Smooth muscle cell (in vitro differentiated cells): ENCODE data around the gene DRAM1. TPM values are rescaled to one million over a fixed set of nuclear protein-coding genes. Genes with fewer than 3 reads are reported as not detected.

Experiments
- DNase-seq: peaks from one replicate; lab custom pipeline; 2025; ENCODE audit not compliant: unreplicated experiment; lab: John Stamatoyannopoulos, UW
- H2AFZ ChIP-seq: fragments of 200-600 bp; sonication (generic); 2 replicates; pipeline ENCODE4 v1.6.0; 2016; ENCODE audit warnings: antibody characterized with exemption, low read depth, mild to moderate bottlenecking
- H3F3A ChIP-seq: fragments of 200-600 bp; sonication (generic); 2 replicates; pipeline ENCODE4 v1.6.0; 2017; ENCODE audit warnings: antibody characterized with exemption, low read depth
- H3K27ac ChIP-seq: fragments of 200-600 bp; sonication (generic); 2 replicates; pipeline ENCODE4 v1.5.1; 2016; ENCODE audit warnings: low read depth, mild to moderate bottlenecking
- H3K27me3 ChIP-seq: fragments of 200-600 bp; sonication (generic); 2 replicates; pipeline ENCODE4 v1.6.1; 2016; ENCODE audit warnings: low read depth, mild to moderate bottlenecking
- H3K36me3 ChIP-seq: fragments of 200-600 bp; sonication (generic); 2 replicates; pipeline ENCODE4 v1.5.1; 2016; ENCODE audit warnings: low read depth
- H3K4me1 ChIP-seq: fragments of 200-600 bp; sonication (generic); 2 replicates; pipeline ENCODE4 v1.5.1; 2016; ENCODE audit warnings: low read depth
- H3K4me2 ChIP-seq: fragments of 200-600 bp; sonication (generic); 2 replicates; pipeline ENCODE4 v1.6.0; 2016; ENCODE audit warnings: mild to moderate bottlenecking
- H3K4me3 ChIP-seq: fragments of 200-600 bp; sonication (generic); 2 replicates; pipeline ENCODE4 v1.5.1; 2016; ENCODE audit warnings: mild to moderate bottlenecking
- H3K79me2 ChIP-seq: fragments of 200-600 bp; sonication (generic); 2 replicates; pipeline ENCODE4 v1.6.0; 2016; ENCODE audit warnings: low read depth, mild to moderate bottlenecking
- H3K9ac ChIP-seq: fragments of 200-600 bp; sonication (generic); 2 replicates; pipeline ENCODE4 v1.6.0; 2016; ENCODE audit warnings: low read depth
- H3K9me3 ChIP-seq: fragments of 200-600 bp; sonication (generic); replicated peaks from 2 replicates; pipeline ENCODE4 v1.5.1; 2016; ENCODE audit warnings: low read depth
- H4K20me1 ChIP-seq: fragments of 200-600 bp; sonication (generic); 2 replicates; pipeline ENCODE4 v1.6.0; 2016; ENCODE audit warnings: low read depth
- CTCF ChIP-seq: fragments of 200-600 bp; sonication (generic); IDR thresholded peaks from 2 replicates; pipeline ENCODE4 v1.5.1; 2017; ENCODE audit warnings: borderline replicate concordance, mild to moderate bottlenecking, antibody characterized with exemption; ENCODE audit not compliant: insufficient read depth, poor library complexity, severe bottlenecking
- WGBS: methylation state at CpG from one replicate; pipeline ENCODE4 v1.1.7; 2016; ENCODE audit warnings: low lambda C conversion rate; 5-methylcytosine and 5-hydroxymethylcytosine counted together
- polyA plus RNA-seq: library from polyadenylated mRNA; unstranded; fragments of >200 nt; fragmentation: Nextera tagmentation; extraction: Ambion mirVana; gene quantifications from 2 replicates; pipeline ENCODE4 v1.2.1, GENCODE V29; 2016
- small RNA-seq: library from RNA; depleted of rRNA; stranded (forward); fragments of <200 nt; gene quantifications from one replicate; pipeline ENCODE3, GENCODE V24; 2014
- total RNA-seq: library from RNA; depleted of rRNA; stranded (reverse); fragments of >200 nt; gene quantifications from 2 replicates; pipeline ENCODE4 v1.2.3, GENCODE V29; 2014

The DRAM1 gene
- total and polyA plus RNA-seq, 2 experiments from 2014 or later, result 22.7 to 31.2 TPM

- DNase-seq, result no peak
- Histone ChIP-seq H3K4me3 (no peak overlapping the region), H3K4me1 (no peaks in the 10 kb centered on the region), H3K9ac (no peak overlapping the region), H3K27me3 (no peaks in the 10 kb centered on the region), H3K9me3 (no peaks in the 10 kb centered on the region), H4K20me1 (no peaks in the 10 kb centered on the region), H2AFZ (no peak overlapping the region), H3K79me2 (no peaks in the 10 kb centered on the region), H3F3A (no peaks in the 10 kb centered on the region), H3K27ac (no peak overlapping the region), H3K4me2 (no peak overlapping the region), H3K36me3 (no peaks in the 10 kb centered on the region)
- WGBS, result 90% methylated on average over 1 of the region's 1 CpG
- no peak for TF ChIP-seq CTCF
These were observed 89.1 kb downstream of the DRAM1 start for GRCh38 chr12:101966496-101966895.

GRCh38 chr12:101967506-101967905 lies 90.1 kb downstream of the DRAM1 start:
- Histone ChIP-seq H3K4me1 (no peaks in the 10 kb centered on the region), H3K4me3 (no peak overlapping the region), H2AFZ (no peak overlapping the region), H3K9ac (no peak overlapping the region), H4K20me1 (no peaks in the 10 kb centered on the region), H3K27me3 (no peaks in the 10 kb centered on the region), H3K27ac (no peak overlapping the region), H3K4me2 (no peak overlapping the region), H3K79me2 (no peaks in the 10 kb centered on the region), H3F3A (no peaks in the 10 kb centered on the region), H3K9me3 (no peaks in the 10 kb centered on the region), H3K36me3 (no peaks in the 10 kb centered on the region)
- 75% methylated on average over 4 of the region's 4 CpGs for WGBS
- no peak for DNase-seq
- no peak for TF ChIP-seq CTCF

GRCh38 chr12:101968770-101969169 lies 91.4 kb downstream of the DRAM1 start:
- WGBS, result 92% methylated on average over 1 of the region's 1 CpG
- no peak for TF ChIP-seq CTCF

More at GRCh38 chr12:101968770-101969169, 91.4 kb downstream of the DRAM1 start:
- no peaks in the 10 kb centered on the region for H3K4me1 ChIP-seq
- no peaks in the 10 kb centered on the region for H3K9me3 ChIP-seq
- no peak overlapping the region for H2AFZ ChIP-seq
- no peaks in the 10 kb centered on the region for H4K20me1 ChIP-seq
- H3K27ac ChIP-seq, result no peak overlapping the region
- no peaks in the 10 kb centered on the region for H3F3A ChIP-seq
- H3K9ac ChIP-seq, result no peak overlapping the region
- no peak overlapping the region for H3K4me2 ChIP-seq
- no peak for DNase-seq
- H3K36me3 ChIP-seq, result no peaks in the 10 kb centered on the region
- no peaks in the 10 kb centered on the region for H3K79me2 ChIP-seq
- no peak overlapping the region for H3K4me3 ChIP-seq
- H3K27me3 ChIP-seq, result no peaks in the 10 kb centered on the region

Small RNAs within 50 kb of the gene (small RNA-seq; reads per million reads assigned to genes)
- not detected for gene RNA5SP369
- not detected for gene RNU6-1183P

Other genes starting within 250 kb of the DRAM1 start
- gene CHPT1, start 179.9 kb upstream of the DRAM1 start, total RNA-seq, result 21.7 and 23.2 TPM in 2 replicates
- 32.1 and 40.5 TPM in 2 replicates for gene CHPT1, start 179.9 kb upstream of the DRAM1 start, polyA plus RNA-seq
- gene SYCP3, start 138.1 kb upstream of the DRAM1 start, total RNA-seq, result 0.27 and 3.6 TPM in 2 replicates
- gene SYCP3, start 138.1 kb upstream of the DRAM1 start, polyA plus RNA-seq, result 1.1 and 2.0 TPM in 2 replicates
- gene GNPTAB, start 46.6 kb upstream of the DRAM1 start, total RNA-seq, result 23.6 and 25.5 TPM in 2 replicates
- gene GNPTAB, start 46.6 kb upstream of the DRAM1 start, polyA plus RNA-seq, result 9.8 and 17.9 TPM in 2 replicates
- 53.2 and 58.5 TPM in 2 replicates for gene WASHC3, start 184.4 kb downstream of the DRAM1 start, total RNA-seq
- 70.1 and 71.7 TPM in 2 replicates for gene WASHC3, start 184.4 kb downstream of the DRAM1 start, polyA plus RNA-seq
- 49.2 and 57.6 TPM in 2 replicates for gene NUP37, start 242.5 kb downstream of the DRAM1 start, total RNA-seq
- 35.7 and 38.1 TPM in 2 replicates for gene NUP37, start 242.5 kb downstream of the DRAM1 start, polyA plus RNA-seq
- 7.9 and 8.2 TPM in 2 replicates for gene PARPBP, start 242.6 kb downstream of the DRAM1 start, total RNA-seq
- gene PARPBP, start 242.6 kb downstream of the DRAM1 start, polyA plus RNA-seq, result 3.7 and 4.7 TPM in 2 replicates